Ascending aorta (tissue), 2 donors: ENCODE data around the gene GPR55. TPM values are rescaled to one million over a fixed set of nuclear protein-coding genes. Genes with fewer than 3 reads are reported as not detected.
A peak's percentile ranks its signal among the peaks of the same experiment; 100 is the strongest.

Experiments used
- DNase-seq, 2 donors: peaks; one replicate each; pipeline ENCODE4 v3.0.0-alpha.2; 2019; ENCODE audit warnings: low spot score in 2 of 2
- H3K27ac ChIP-seq, 2 donors: fragments of 200-600 bp; sonication (generic); one replicate each; pipeline ENCODE4 v1.5.1; 2016 to 2017; ENCODE audit warnings: mild to moderate bottlenecking in 1 of 2
- H3K27me3 ChIP-seq: fragments of 200-600 bp; sonication (generic); one replicate; pipeline ENCODE4 v1.5.1; 2017
- H3K36me3 ChIP-seq, 2 donors: fragments of 200-600 bp; sonication (generic); one replicate each; pipeline ENCODE4 v1.5.1; 2016
- H3K4me1 ChIP-seq, 2 donors: fragments of 200-600 bp; sonication (generic); one replicate each; pipeline ENCODE4 v1.5.1; 2016 to 2017; ENCODE audit warnings: mild to moderate bottlenecking in 1 of 2
- H3K4me3 ChIP-seq, 2 donors: fragments of 200-600 bp; sonication (generic); one replicate each; pipeline ENCODE4 v1.5.1; 2016 to 2017; ENCODE audit warnings: mild to moderate bottlenecking in 1 of 2
- H3K9me3 ChIP-seq, 2 donors: fragments of 200-600 bp; sonication (generic); one replicate each; pipeline ENCODE4 v1.5.1; 2016
- intact Hi-C: fragments of 100-400 bp; cut with DNase I; formaldehyde crosslinking; loops from one replicate; pipeline ENCODE4 v1.15.1; 2023
- total RNA-seq: library from RNA; depleted of rRNA; stranded (reverse); fragments of >200 nt; gene quantifications from one replicate; pipeline ENCODE4 v1.1.0, GENCODE V29; 2016
- TF ChIP-seq, protein P1 (sequence below), 3 experiments: fragments of 200-600 bp in 2 of 3; fragments of 450-650 bp in 1 of 3; sonication (generic) in 2 of 3; IDR thresholded peaks; one replicate each; pipeline ENCODE4 v1.5.1; 2016 to 2019; ENCODE audit warnings: antibody characterized with exemption in 3 of 3, mild to moderate bottlenecking in 1 of 3, moderate library complexity in 1 of 3

The GPR55 gene
- total RNA-seq, 1 donor from 2014 or later: not detected

DNA sequence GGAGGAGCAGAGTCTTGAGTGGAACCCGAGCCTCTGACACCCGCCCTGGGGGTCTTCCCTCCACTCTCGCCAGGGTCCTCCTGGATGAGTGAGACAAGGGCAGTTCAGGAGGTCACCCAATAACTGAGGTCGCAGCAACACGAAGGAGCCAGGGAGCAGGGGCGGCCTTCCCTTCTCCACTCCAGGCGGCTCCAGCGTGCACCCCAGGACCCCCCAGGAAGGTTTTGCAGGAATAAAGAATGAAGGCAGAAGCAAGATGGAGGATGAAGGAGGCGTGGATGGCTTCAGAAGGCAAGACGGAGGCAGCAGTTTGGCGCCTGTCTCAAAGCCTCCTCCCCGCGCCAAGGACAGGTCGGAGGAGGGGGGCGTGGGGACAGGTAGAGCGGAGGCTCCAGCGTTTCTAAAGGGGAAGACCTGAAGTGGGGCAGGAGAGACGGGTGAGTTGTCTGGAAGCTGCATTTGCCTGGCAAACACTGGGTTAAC, 60.9 kb downstream of the GPR55 start:
- Histone ChIP-seq H3K27me3 (no peaks in the 10 kb centered on the region), H3K9me3 (no peaks in the 10 kb centered on the region), H3K27ac (no peak overlapping the region), H3K4me3 (peak overlapping the region; percentile 84 to 96), H3K4me1 (peaks cover 3 to 11% of the 10 kb centered on the region in 2 donors), H3K36me3 (no peaks in the 10 kb centered on the region)
- intact Hi-C loops: loop anchor here (2.0 kb wide), 1 partner anchor 123 kb away; no protein-coding TSS in a partner anchor
- TF ChIP-seq, protein P1, sequence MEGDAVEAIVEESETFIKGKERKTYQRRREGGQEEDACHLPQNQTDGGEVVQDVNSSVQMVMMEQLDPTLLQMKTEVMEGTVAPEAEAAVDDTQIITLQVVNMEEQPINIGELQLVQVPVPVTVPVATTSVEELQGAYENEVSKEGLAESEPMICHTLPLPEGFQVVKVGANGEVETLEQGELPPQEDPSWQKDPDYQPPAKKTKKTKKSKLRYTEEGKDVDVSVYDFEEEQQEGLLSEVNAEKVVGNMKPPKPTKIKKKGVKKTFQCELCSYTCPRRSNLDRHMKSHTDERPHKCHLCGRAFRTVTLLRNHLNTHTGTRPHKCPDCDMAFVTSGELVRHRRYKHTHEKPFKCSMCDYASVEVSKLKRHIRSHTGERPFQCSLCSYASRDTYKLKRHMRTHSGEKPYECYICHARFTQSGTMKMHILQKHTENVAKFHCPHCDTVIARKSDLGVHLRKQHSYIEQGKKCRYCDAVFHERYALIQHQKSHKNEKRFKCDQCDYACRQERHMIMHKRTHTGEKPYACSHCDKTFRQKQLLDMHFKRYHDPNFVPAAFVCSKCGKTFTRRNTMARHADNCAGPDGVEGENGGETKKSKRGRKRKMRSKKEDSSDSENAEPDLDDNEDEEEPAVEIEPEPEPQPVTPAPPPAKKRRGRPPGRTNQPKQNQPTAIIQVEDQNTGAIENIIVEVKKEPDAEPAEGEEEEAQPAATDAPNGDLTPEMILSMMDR (IDR thresholded peaks at IDR 0.05): no peak
- no peak for DNase-seq

GRCh38 chr2:230863442-230864121, 61.5 kb downstream of the GPR55 start:
- no peak for DNase-seq
- H3K27ac ChIP-seq: no peak overlapping the region
- peaks cover 3 to 11% of the 10 kb centered on the region in 2 donors for H3K4me1 ChIP-seq
- intact Hi-C loops: loop anchor here (2.0 kb wide), 1 partner anchor 123 kb away; no protein-coding TSS in a partner anchor
- H3K9me3 ChIP-seq: no peaks in the 10 kb centered on the region
- TF ChIP-seq, protein P1 (IDR thresholded peaks at IDR 0.05): no peak
- H3K4me3 ChIP-seq: no peak overlapping the region
- H3K36me3 ChIP-seq: no peaks in the 10 kb centered on the region
- no peaks in the 10 kb centered on the region for H3K27me3 ChIP-seq

DNA sequence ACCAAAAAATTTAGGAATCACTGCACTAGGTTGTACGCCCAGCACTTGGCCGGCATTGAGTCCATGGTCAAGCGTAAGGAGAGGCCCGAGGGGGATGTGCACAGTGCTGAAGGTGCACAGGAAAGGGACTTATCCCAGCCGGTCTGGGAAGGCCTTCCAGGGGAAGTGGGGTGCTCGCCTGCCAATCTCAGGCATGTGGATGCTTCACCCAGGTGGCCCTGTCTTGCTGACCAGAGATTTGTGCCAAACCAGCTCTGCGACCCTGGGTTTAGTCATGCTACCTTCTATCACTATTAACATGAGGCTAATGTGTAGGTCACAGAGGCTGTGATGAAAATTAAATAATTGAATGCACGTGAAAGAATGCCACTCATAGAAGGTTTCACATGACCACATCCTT, 62.0 kb downstream of the GPR55 start:
- no peaks in the 10 kb centered on the region for H3K27me3 ChIP-seq
- TF ChIP-seq, protein P1 (IDR thresholded peaks at IDR 0.05): no peak
- no peak overlapping the region for H3K4me3 ChIP-seq
- H3K4me1 ChIP-seq: peaks cover 3 to 11% of the 10 kb centered on the region in 2 donors
- no peak overlapping the region for H3K27ac ChIP-seq
- no peaks in the 10 kb centered on the region for H3K36me3 ChIP-seq
- intact Hi-C loops: no loop called here
- H3K9me3 ChIP-seq: no peaks in the 10 kb centered on the region
- DNase-seq: no peak

- peaks cover 3 to 11% of the 10 kb centered on the region in 2 donors for H3K4me1 ChIP-seq
- no peak overlapping the region for H3K27ac ChIP-seq
- no peaks in the 10 kb centered on the region for H3K36me3 ChIP-seq
- H3K27me3 ChIP-seq: no peaks in the 10 kb centered on the region
- TF ChIP-seq, protein P1 (IDR thresholded peaks at IDR 0.05): no peak
- H3K4me3 ChIP-seq: no peak overlapping the region
- DNase-seq: no peak
- intact Hi-C loops: no loop called here
- no peaks in the 10 kb centered on the region for H3K9me3 ChIP-seq
Observed at GRCh38 chr2:230862292-230862691, 62.8 kb downstream of the GPR55 start.

- H3K27me3 ChIP-seq: no peaks in the 10 kb centered on the region
- DNase-seq: no peak
- no peaks in the 10 kb centered on the region for H3K36me3 ChIP-seq
- TF ChIP-seq, protein P1 (IDR thresholded peaks at IDR 0.05): no peak
- H3K27ac ChIP-seq: no peak overlapping the region
- peaks cover 3 to 11% of the 10 kb centered on the region in 2 donors for H3K4me1 ChIP-seq
- no peak overlapping the region for H3K4me3 ChIP-seq
- no peaks in the 10 kb centered on the region for H3K9me3 ChIP-seq
- intact Hi-C loops: no loop called here
Observed at GRCh38 chr2:230861552-230862255, 63.3 kb downstream of the GPR55 start.

Other genes starting within 250 kb of the GPR55 start
- 62.9 TPM for gene CAB39, start 212.4 kb downstream of the GPR55 start, total RNA-seq
- 84.9 TPM for gene ITM2C, start 60.3 kb downstream of the GPR55 start, total RNA-seq
- not detected for gene SPATA3, start 70.9 kb upstream of the GPR55 start, total RNA-seq
- gene C2orf72, start 112.3 kb upstream of the GPR55 start, total RNA-seq: 20.5 TPM
- 97.4 TPM for gene PSMD1, start 131.6 kb upstream of the GPR55 start, total RNA-seq
- gene HTR2B, start 199.8 kb upstream of the GPR55 start, total RNA-seq: 0.75 TPM